ENCODE results near the gene SPATA31C1. TPM values are rescaled to one million over a fixed set of nuclear protein-coding genes. Genes with fewer than 3 reads are reported as not detected.

SPATA31C1 gene
- total RNA-seq, 2 experiments from 2014 or later: not detected

DNA sequence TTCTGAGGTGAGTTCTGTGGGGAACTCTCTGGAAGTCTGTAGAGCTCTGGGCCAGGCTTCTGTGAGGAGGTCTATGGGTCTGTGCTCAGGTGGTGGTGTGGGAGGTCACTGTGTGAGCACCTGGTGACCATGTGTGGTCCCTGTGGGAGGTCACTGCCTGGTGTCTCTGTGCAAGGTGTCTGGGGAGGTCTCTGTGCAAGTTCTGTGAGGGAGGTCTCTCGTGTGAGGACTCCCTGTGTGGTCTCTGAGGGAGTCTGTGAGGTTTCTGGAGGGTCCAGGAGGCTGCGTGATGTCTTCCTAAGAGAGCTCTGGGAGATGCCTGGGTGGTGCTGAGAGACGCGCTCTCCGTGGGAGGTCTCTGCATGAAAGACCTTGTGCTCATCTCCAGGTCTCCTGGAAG is 41.1 kb upstream of the SPATA31C1 start:
- no peaks in the 10 kb centered on the region for H3K27me3 ChIP-seq (ENCODE audit: control insufficient read depth in 1 of 2, insufficient read depth in 2 of 2, low read length in 2 of 2)
- Mint-ChIP-seq H3K27me3 (peaks cover 10% of the 10 kb centered on the region), H3K27ac (no peak overlapping the region), H3K9me3 (no peaks in the 10 kb centered on the region), H3K4me3 (no peak overlapping the region), H3K36me3 (ENCODE audit: low read depth) (no peaks in the 10 kb centered on the region), H3K4me1 (ENCODE audit: low read depth) (no peaks in the 10 kb centered on the region)
- ChIA-PET POLR2A (no interaction called here), CTCF (no interaction called here)
- TF ChIP-seq, protein P1, sequence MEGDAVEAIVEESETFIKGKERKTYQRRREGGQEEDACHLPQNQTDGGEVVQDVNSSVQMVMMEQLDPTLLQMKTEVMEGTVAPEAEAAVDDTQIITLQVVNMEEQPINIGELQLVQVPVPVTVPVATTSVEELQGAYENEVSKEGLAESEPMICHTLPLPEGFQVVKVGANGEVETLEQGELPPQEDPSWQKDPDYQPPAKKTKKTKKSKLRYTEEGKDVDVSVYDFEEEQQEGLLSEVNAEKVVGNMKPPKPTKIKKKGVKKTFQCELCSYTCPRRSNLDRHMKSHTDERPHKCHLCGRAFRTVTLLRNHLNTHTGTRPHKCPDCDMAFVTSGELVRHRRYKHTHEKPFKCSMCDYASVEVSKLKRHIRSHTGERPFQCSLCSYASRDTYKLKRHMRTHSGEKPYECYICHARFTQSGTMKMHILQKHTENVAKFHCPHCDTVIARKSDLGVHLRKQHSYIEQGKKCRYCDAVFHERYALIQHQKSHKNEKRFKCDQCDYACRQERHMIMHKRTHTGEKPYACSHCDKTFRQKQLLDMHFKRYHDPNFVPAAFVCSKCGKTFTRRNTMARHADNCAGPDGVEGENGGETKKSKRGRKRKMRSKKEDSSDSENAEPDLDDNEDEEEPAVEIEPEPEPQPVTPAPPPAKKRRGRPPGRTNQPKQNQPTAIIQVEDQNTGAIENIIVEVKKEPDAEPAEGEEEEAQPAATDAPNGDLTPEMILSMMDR (IDR thresholded peaks at IDR 0.05): no peak
- no peaks in the 10 kb centered on the region for H3K4me1 ChIP-seq (ENCODE audit: insufficient read depth, low read length)
- no peak for ATAC-seq (ENCODE audit: poor library complexity)
- no peak overlapping the region for H3K4me3 ChIP-seq (ENCODE audit: low read length)
- H3K36me3 ChIP-seq (ENCODE audit: insufficient read depth, low read length): no peaks in the 10 kb centered on the region
- no peak overlapping the region for H3K27ac ChIP-seq (ENCODE audit: low read depth in 1 of 2, low read length in 2 of 2)
- intact Hi-C loops (cut with DNase I, micrococcal nuclease): no loop called here
- peaks cover 0 to 8% of the 10 kb centered on the region in 2 experiments for H3K9me3 ChIP-seq (ENCODE audit: control insufficient read depth in 1 of 2, insufficient read depth in 1 of 2, low read length in 2 of 2)
- DNase-seq: no peak

DNA sequence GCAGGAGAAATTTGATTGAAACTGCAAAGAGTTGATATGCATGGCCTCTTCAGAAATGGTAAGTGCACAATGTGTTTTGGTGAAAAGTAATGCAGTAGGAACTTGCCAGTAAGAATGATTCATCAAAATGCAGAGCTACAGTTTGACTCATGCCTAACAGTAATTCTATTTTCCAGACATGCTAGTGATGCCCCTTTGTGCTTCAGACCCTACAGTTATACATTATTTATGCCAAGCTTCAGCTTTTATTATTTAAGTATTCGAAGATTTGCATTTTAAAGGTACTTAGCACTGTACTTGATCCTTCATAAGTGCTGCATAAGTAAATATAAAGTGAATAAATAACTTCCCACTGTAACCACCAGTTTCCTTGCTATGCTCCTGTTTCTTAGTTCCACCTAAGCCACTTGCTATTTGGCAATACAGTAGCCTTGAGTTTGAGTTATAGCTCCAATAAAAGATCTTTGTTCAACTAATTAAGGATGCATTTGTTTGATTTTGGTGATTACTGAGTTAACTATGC is 38.7 kb upstream of the SPATA31C1 start:
- Mint-ChIP-seq H3K36me3 (ENCODE audit: low read depth) (no peaks in the 10 kb centered on the region), H3K9me3 (no peaks in the 10 kb centered on the region), H3K27me3 (peaks cover 10% of the 10 kb centered on the region), H3K4me1 (ENCODE audit: low read depth) (no peaks in the 10 kb centered on the region), H3K27ac (no peak overlapping the region), H3K4me3 (no peak overlapping the region)
- Histone ChIP-seq H3K9me3 (ENCODE audit: control insufficient read depth in 1 of 2, insufficient read depth in 1 of 2, low read length in 2 of 2) (no peaks in the 10 kb centered on the region), H3K4me1 (ENCODE audit: insufficient read depth, low read length) (no peaks in the 10 kb centered on the region), H3K4me3 (ENCODE audit: low read length) (no peak overlapping the region), H3K27ac (ENCODE audit: low read depth in 1 of 2, low read length in 2 of 2) (no peak overlapping the region), H3K27me3 (ENCODE audit: control insufficient read depth in 1 of 2, insufficient read depth in 2 of 2, low read length in 2 of 2) (no peaks in the 10 kb centered on the region), H3K36me3 (ENCODE audit: insufficient read depth, low read length) (no peaks in the 10 kb centered on the region)
- intact Hi-C loops (cut with DNase I, micrococcal nuclease): no loop called here
- POLR2A ChIA-PET: no interaction called here
- CTCF ChIA-PET: no interaction called here
- ATAC-seq (ENCODE audit: poor library complexity) (no peak), DNase-seq (no peak)
- TF ChIP-seq, protein P1 (IDR thresholded peaks at IDR 0.05): no peak

DNA sequence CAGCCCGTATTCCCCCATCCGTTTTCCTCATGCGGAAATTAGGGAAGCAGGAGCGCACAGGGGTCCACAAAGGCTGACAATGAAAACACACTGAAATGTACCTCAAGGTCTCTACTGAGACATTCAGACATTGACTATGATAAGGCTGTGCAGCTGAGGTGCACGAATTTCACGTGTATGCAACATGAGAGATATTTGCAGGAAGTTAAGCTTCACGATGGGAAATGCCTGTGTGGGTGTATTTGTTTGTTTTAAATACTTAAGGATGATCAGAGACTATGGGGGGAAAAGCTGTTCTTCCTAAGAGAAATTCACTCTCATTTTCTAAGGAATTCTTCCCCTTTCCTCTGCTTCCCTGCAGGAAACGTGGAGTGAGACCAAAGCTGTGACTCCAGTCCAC is 37.6 kb upstream of the SPATA31C1 start:
- peaks cover 10% of the 10 kb centered on the region for H3K27me3 Mint-ChIP-seq
- DNase-seq: no peak
- TF ChIP-seq, protein P1 (IDR thresholded peaks at IDR 0.05): no peak
- no peaks in the 10 kb centered on the region for H3K36me3 Mint-ChIP-seq (ENCODE audit: low read depth)
- Histone ChIP-seq H3K27me3 (ENCODE audit: control insufficient read depth in 1 of 2, insufficient read depth in 2 of 2, low read length in 2 of 2) (no peaks in the 10 kb centered on the region), H3K36me3 (ENCODE audit: insufficient read depth, low read length) (no peaks in the 10 kb centered on the region), H3K4me1 (ENCODE audit: insufficient read depth, low read length) (no peaks in the 10 kb centered on the region), H3K4me3 (ENCODE audit: low read length) (no peak overlapping the region), H3K27ac (ENCODE audit: low read depth in 1 of 2, low read length in 2 of 2) (no peak overlapping the region), H3K9me3 (ENCODE audit: control insufficient read depth in 1 of 2, insufficient read depth in 1 of 2, low read length in 2 of 2) (no peaks in the 10 kb centered on the region)
- H3K9me3 Mint-ChIP-seq: no peaks in the 10 kb centered on the region
- POLR2A ChIA-PET: no interaction called here
- ATAC-seq (ENCODE audit: poor library complexity): no peak
- H3K4me3 Mint-ChIP-seq: no peak overlapping the region
- intact Hi-C loops (cut with DNase I, micrococcal nuclease): loop anchor here in 1 of 2 experiments (5.0 kb wide), 1 partner anchor 203 kb away; no protein-coding TSS in a partner anchor
- CTCF ChIA-PET: no interaction called here
- no peak overlapping the region for H3K27ac Mint-ChIP-seq
- H3K4me1 Mint-ChIP-seq (ENCODE audit: low read depth): no peaks in the 10 kb centered on the region

All from CD4-positive, alpha-beta T cell (primary cell).